B cell (primary cell): Measurements from ENCODE around the gene ARID4B. TPM values are rescaled to one million over a fixed set of nuclear protein-coding genes. Genes with fewer than 3 reads are reported as not detected.

Experiments
- ATAC-seq: fragments of 200-7000 bp; cut with Tn5 transposase; one replicate; pipeline ENCODE4 v1.10.0; 2021; ENCODE audit warnings: low read depth, mild to moderate bottlenecking, moderate number of reproducible peaks, moderate library complexity
- CTCF ChIA-PET: fragments of 350-600 bp; sonication (Branson Sonifier 250); formaldehyde crosslinking; loops from one replicate; lab custom pipeline; 2021; ENCODE audit warnings: antibody characterized with exemption, inconsistent platforms; lab: Charles Lee
- POLR2A ChIA-PET: fragments of 350-600 bp; sonication (Branson Sonifier 250); formaldehyde crosslinking; loops from one replicate; lab custom pipeline; 2021; ENCODE audit warnings: antibody characterized with exemption; lab: Charles Lee
- DNase-seq: peaks from one replicate; pipeline ENCODE4 v3.0.0; 2013
- H2AFZ ChIP-seq: 2 replicates; pipeline ENCODE4 v1.6.1; 2012; ENCODE audit warnings: mild to moderate bottlenecking, low read depth, low read length; ENCODE audit not compliant: insufficient read depth, poor library complexity, severe bottlenecking
- H3K27ac ChIP-seq, 2 donors: 1 replicate in 1 of 2; 2 replicates in 1 of 2; pipeline ENCODE4 v1.5.1; 2012 to 2013; ENCODE audit warnings: low read length in 2 of 2, mild to moderate bottlenecking in 2 of 2, moderate library complexity in 1 of 2
- H3K27me3 ChIP-seq, 4 experiments: fragments of 200-600 bp in 1 of 4; sonication (generic) in 1 of 4; replicated peaks in 1 of 4; 1 replicate in 2 of 4; 2 replicates in 2 of 4; pipeline versions ENCODE4 v1.6.1 to v1.7.0; 2013 to 2016; ENCODE audit warnings: low read length in 3 of 4, mild to moderate bottlenecking in 2 of 4, mixed read lengths in 1 of 4, moderate library complexity in 1 of 4; ENCODE audit not compliant: insufficient read depth in 4 of 4, control insufficient read depth in 3 of 4; ENCODE audit errors: control extremely low read depth in 1 of 4
- H3K36me3 ChIP-seq, 2 experiments: replicated peaks in 1 of 2; 1 replicate in 1 of 2; 2 replicates in 1 of 2; pipeline versions ENCODE4 v1.6.1 to v1.7.1; 2013; ENCODE audit warnings: low read length in 1 of 2; ENCODE audit not compliant: insufficient read depth in 2 of 2, control insufficient read depth in 1 of 2; ENCODE audit errors: control extremely low read depth in 1 of 2, extremely low read depth in 1 of 2
- H3K4me1 ChIP-seq, 2 donors: fragments of 200-600 bp in 1 of 2; sonication (generic) in 1 of 2; 1 replicate in 1 of 2; 2 replicates in 1 of 2; pipeline versions ENCODE4 v1.5.1 to v1.6.1; 2013 to 2017; ENCODE audit warnings: low read length in 2 of 2; ENCODE audit not compliant: control insufficient read depth in 2 of 2, insufficient read depth in 2 of 2
- H3K4me2 ChIP-seq: replicated peaks from 2 replicates; pipeline ENCODE3; 2012; ENCODE audit warnings: mild to moderate bottlenecking, low read depth, low read length; ENCODE audit not compliant: poor library complexity, severe bottlenecking
- H3K4me3 ChIP-seq, 5 experiments: fragments of 200-600 bp in 1 of 5; sonication (generic) in 1 of 5; 1 replicate in 3 of 5; 2 replicates in 2 of 5; pipeline versions ENCODE4 v1.5.1 to v1.7.0; 2011 to 2016; ENCODE audit warnings: low read length in 4 of 5, mild to moderate bottlenecking in 4 of 5, low read depth in 2 of 5, control low read depth in 1 of 5, moderate library complexity in 1 of 5; ENCODE audit not compliant: insufficient read depth in 1 of 5; ENCODE audit errors: control extremely low read depth in 1 of 5, extremely low read depth in 1 of 5
- H3K79me2 ChIP-seq: fragments of 200-600 bp; sonication (generic); one replicate; pipeline ENCODE4 v1.6.0; 2016; ENCODE audit warnings: low read length; ENCODE audit not compliant: control insufficient read depth, insufficient read depth
- H3K9ac ChIP-seq: fragments of 200-600 bp; sonication (generic); 2 replicates; pipeline ENCODE4 v1.6.1; 2017; ENCODE audit warnings: mild to moderate bottlenecking, low read length, moderate library complexity
- H3K9me3 ChIP-seq, 3 donors: one replicate each; pipeline versions ENCODE4 v1.6.1 to v1.7.1; 2013; ENCODE audit warnings: low read length in 2 of 3; ENCODE audit not compliant: control insufficient read depth in 2 of 3, insufficient read depth in 1 of 3; ENCODE audit errors: control extremely low read depth in 1 of 3
- H4K20me1 ChIP-seq: 2 replicates; pipeline ENCODE4 v1.6.0; 2012; ENCODE audit warnings: mild to moderate bottlenecking, low read length; ENCODE audit not compliant: insufficient read depth, control insufficient read depth, poor library complexity, severe bottlenecking
- H3K27ac Mint-ChIP-seq: one replicate; pipeline ENCODE4 v1.8.0; 2021; ENCODE audit warnings: mixed read lengths
- H3K27me3 Mint-ChIP-seq: one replicate; pipeline ENCODE4 v1.8.0; 2021; ENCODE audit warnings: mixed read lengths
- H3K4me1 Mint-ChIP-seq: one replicate; pipeline ENCODE4 v1.8.0; 2021; ENCODE audit warnings: mixed read lengths
- H3K4me3 Mint-ChIP-seq: one replicate; pipeline ENCODE4 v1.8.0; 2021; ENCODE audit warnings: mixed read lengths
- H3K9me3 Mint-ChIP-seq: one replicate; pipeline ENCODE4 v1.8.0; 2022; ENCODE audit warnings: mixed read lengths; ENCODE audit not compliant: insufficient read depth
- CTCF ChIP-seq: fragments of 200-600 bp; IDR thresholded peaks from one replicate; pipeline ENCODE4 v1.8.0; 2022; ENCODE audit warnings: antibody characterized with exemption, mild to moderate bottlenecking
- EZH2 ChIP-seq: IDR thresholded peaks from 2 replicates; pipeline ENCODE4 v1.6.1; 2012; ENCODE audit warnings: borderline replicate concordance, low read depth, mild to moderate bottlenecking, moderate library complexity, low read length; ENCODE audit not compliant: insufficient read depth, poor library complexity, severe bottlenecking
- WGBS: methylation state at CpG from one replicate; pipeline ENCODE4 v1.1.5; 2013; ENCODE audit warnings: missing lambda C conversion rate; ENCODE audit not compliant: insufficient coverage; 5-methylcytosine and 5-hydroxymethylcytosine counted together
- intact Hi-C: fragments of 100-400 bp; cut with micrococcal nuclease; formaldehyde crosslinking; loops from one replicate; pipeline ENCODE4 v1.10.0; 2022
- polyA plus RNA-seq: library from polyadenylated mRNA; depleted of rRNA; stranded (reverse); fragments of >200 nt; gene quantifications from 2 replicates; pipeline ENCODE4 v1.2.3, GENCODE V29; 2012
- total RNA-seq, 2 donors: library from RNA; stranded (reverse); fragments of 120-200 nt in 1 of 2; gene quantifications; 1 replicate in 1 of 2; 2 replicates in 1 of 2; pipeline versions ENCODE4 v1.2.3 to v1.2.4, GENCODE V29; 2013 to 2022

ARID4B gene
- total and polyA plus RNA-seq, 2 donors (not counting 1 experiment from before 2014, with no cell fraction given), result 13.2 to 110 TPM

- Mint-ChIP-seq H3K9me3 (no peaks in the 10 kb centered on the region), H3K4me3 (no peak overlapping the region), H3K27ac (no peak overlapping the region), H3K27me3 (no peaks in the 10 kb centered on the region), H3K4me1 (no peaks in the 10 kb centered on the region)
- no peaks in the 10 kb centered on the region for H3K4me1 ChIP-seq
- 13% methylated on average over 2 of the region's 2 CpGs for WGBS
- DNase-seq (no peak), ATAC-seq (no peak)
- H3K9ac ChIP-seq, result no peak overlapping the region
- TF ChIP-seq EZH2 (no peak), CTCF (no peak)
- no peaks in the 10 kb centered on the region for H3K9me3 ChIP-seq
- H4K20me1 ChIP-seq, result no peaks in the 10 kb centered on the region
- peaks cover 7 to 46% of the 10 kb centered on the region in 2 experiments for H3K36me3 ChIP-seq
- no peak overlapping the region for H2AFZ ChIP-seq
- H3K4me3 ChIP-seq, result no peak overlapping the region
- ChIA-PET POLR2A (interaction anchor here (0.5 kb wide), 1 partner anchor 1067 kb away, joined by 9 read pairs; no protein-coding TSS in a partner anchor), CTCF (interaction anchor here (1.1 kb wide), 1 partner anchor 18 kb away, joined by 3 read pairs; no protein-coding TSS in a partner anchor)
- H3K79me2 ChIP-seq, result no peaks in the 10 kb centered on the region
- no peaks in the 10 kb centered on the region for H3K27me3 ChIP-seq
- intact Hi-C loops, result no loop called here
- H3K27ac ChIP-seq, result peak overlapping the region in 1 of 2 donors; percentile 18
- H3K4me2 ChIP-seq, result no peak overlapping the region
Observed at GRCh38 chr1:235207209-235207565, 120.8 kb downstream of the ARID4B start.

- H3K27ac ChIP-seq, result peak overlapping the region in 1 of 2 donors; percentile 18
- intact Hi-C loops, result no loop called here
Observed at GRCh38 chr1:235206533-235207208, 121.3 kb downstream of the ARID4B start.

More at GRCh38 chr1:235206533-235207208, 121.3 kb downstream of the ARID4B start:
- Histone ChIP-seq H4K20me1 (no peaks in the 10 kb centered on the region), H3K9ac (no peak overlapping the region), H3K4me3 (no peak overlapping the region), H3K27me3 (no peaks in the 10 kb centered on the region), H3K36me3 (peaks cover 6 to 41% of the 10 kb centered on the region in 2 experiments), H2AFZ (no peak overlapping the region), H3K4me2 (no peak overlapping the region), H3K79me2 (no peaks in the 10 kb centered on the region), H3K4me1 (no peaks in the 10 kb centered on the region), H3K9me3 (no peaks in the 10 kb centered on the region)
- ChIA-PET POLR2A (no interaction called here), CTCF (interaction anchor here (1.1 kb wide), 1 partner anchor 19 kb away, joined by 3 read pairs; no protein-coding TSS in a partner anchor)
- DNase-seq (no peak), ATAC-seq (no peak)
- H3K4me3 Mint-ChIP-seq, result no peak overlapping the region
- H3K4me1 Mint-ChIP-seq, result no peaks in the 10 kb centered on the region
- 84% methylated on average over 4 of the region's 4 CpGs for WGBS
- TF ChIP-seq CTCF (no peak), EZH2 (no peak)
- no peaks in the 10 kb centered on the region for H3K9me3 Mint-ChIP-seq
- no peaks in the 10 kb centered on the region for H3K27me3 Mint-ChIP-seq
- no peak overlapping the region for H3K27ac Mint-ChIP-seq
